Smooth muscle cell (in vitro differentiated cells): ENCODE results near the gene PTPN20. TPM values are rescaled to one million over a fixed set of nuclear protein-coding genes. Genes with fewer than 3 reads are reported as not detected.

Experiments
- DNase-seq: peaks from one replicate; lab custom pipeline; 2025; ENCODE audit not compliant: unreplicated experiment; lab: John Stamatoyannopoulos, UW
- H2AFZ ChIP-seq: fragments of 200-600 bp; sonication (generic); 2 replicates; pipeline ENCODE4 v1.6.0; 2016; ENCODE audit warnings: antibody characterized with exemption, low read depth, mild to moderate bottlenecking
- H3F3A ChIP-seq: fragments of 200-600 bp; sonication (generic); 2 replicates; pipeline ENCODE4 v1.6.0; 2017; ENCODE audit warnings: antibody characterized with exemption, low read depth
- H3K27ac ChIP-seq: fragments of 200-600 bp; sonication (generic); 2 replicates; pipeline ENCODE4 v1.5.1; 2016; ENCODE audit warnings: low read depth, mild to moderate bottlenecking
- H3K27me3 ChIP-seq: fragments of 200-600 bp; sonication (generic); 2 replicates; pipeline ENCODE4 v1.6.1; 2016; ENCODE audit warnings: low read depth, mild to moderate bottlenecking
- H3K36me3 ChIP-seq: fragments of 200-600 bp; sonication (generic); 2 replicates; pipeline ENCODE4 v1.5.1; 2016; ENCODE audit warnings: low read depth
- H3K4me1 ChIP-seq: fragments of 200-600 bp; sonication (generic); 2 replicates; pipeline ENCODE4 v1.5.1; 2016; ENCODE audit warnings: low read depth
- H3K4me2 ChIP-seq: fragments of 200-600 bp; sonication (generic); 2 replicates; pipeline ENCODE4 v1.6.0; 2016; ENCODE audit warnings: mild to moderate bottlenecking
- H3K4me3 ChIP-seq: fragments of 200-600 bp; sonication (generic); 2 replicates; pipeline ENCODE4 v1.5.1; 2016; ENCODE audit warnings: mild to moderate bottlenecking
- H3K79me2 ChIP-seq: fragments of 200-600 bp; sonication (generic); 2 replicates; pipeline ENCODE4 v1.6.0; 2016; ENCODE audit warnings: low read depth, mild to moderate bottlenecking
- H3K9ac ChIP-seq: fragments of 200-600 bp; sonication (generic); 2 replicates; pipeline ENCODE4 v1.6.0; 2016; ENCODE audit warnings: low read depth
- H3K9me3 ChIP-seq: fragments of 200-600 bp; sonication (generic); replicated peaks from 2 replicates; pipeline ENCODE4 v1.5.1; 2016; ENCODE audit warnings: low read depth
- H4K20me1 ChIP-seq: fragments of 200-600 bp; sonication (generic); 2 replicates; pipeline ENCODE4 v1.6.0; 2016; ENCODE audit warnings: low read depth
- WGBS: methylation state at CpG from one replicate; pipeline ENCODE4 v1.1.7; 2016; ENCODE audit warnings: low lambda C conversion rate; 5-methylcytosine and 5-hydroxymethylcytosine counted together
- polyA plus RNA-seq: library from polyadenylated mRNA; unstranded; fragments of >200 nt; fragmentation: Nextera tagmentation; extraction: Ambion mirVana; gene quantifications from 2 replicates; pipeline ENCODE4 v1.2.1, GENCODE V29; 2016
- total RNA-seq: library from RNA; depleted of rRNA; stranded (reverse); fragments of >200 nt; gene quantifications from 2 replicates; pipeline ENCODE4 v1.2.3, GENCODE V29; 2014
- TF ChIP-seq, protein P1 (sequence below): fragments of 200-600 bp; sonication (generic); IDR thresholded peaks from 2 replicates; pipeline ENCODE4 v1.5.1; 2017; ENCODE audit warnings: borderline replicate concordance, mild to moderate bottlenecking, antibody characterized with exemption; ENCODE audit not compliant: insufficient read depth, poor library complexity, severe bottlenecking

The PTPN20 gene
- total and polyA plus RNA-seq, 2 experiments from 2014 or later, result not detected

DNA sequence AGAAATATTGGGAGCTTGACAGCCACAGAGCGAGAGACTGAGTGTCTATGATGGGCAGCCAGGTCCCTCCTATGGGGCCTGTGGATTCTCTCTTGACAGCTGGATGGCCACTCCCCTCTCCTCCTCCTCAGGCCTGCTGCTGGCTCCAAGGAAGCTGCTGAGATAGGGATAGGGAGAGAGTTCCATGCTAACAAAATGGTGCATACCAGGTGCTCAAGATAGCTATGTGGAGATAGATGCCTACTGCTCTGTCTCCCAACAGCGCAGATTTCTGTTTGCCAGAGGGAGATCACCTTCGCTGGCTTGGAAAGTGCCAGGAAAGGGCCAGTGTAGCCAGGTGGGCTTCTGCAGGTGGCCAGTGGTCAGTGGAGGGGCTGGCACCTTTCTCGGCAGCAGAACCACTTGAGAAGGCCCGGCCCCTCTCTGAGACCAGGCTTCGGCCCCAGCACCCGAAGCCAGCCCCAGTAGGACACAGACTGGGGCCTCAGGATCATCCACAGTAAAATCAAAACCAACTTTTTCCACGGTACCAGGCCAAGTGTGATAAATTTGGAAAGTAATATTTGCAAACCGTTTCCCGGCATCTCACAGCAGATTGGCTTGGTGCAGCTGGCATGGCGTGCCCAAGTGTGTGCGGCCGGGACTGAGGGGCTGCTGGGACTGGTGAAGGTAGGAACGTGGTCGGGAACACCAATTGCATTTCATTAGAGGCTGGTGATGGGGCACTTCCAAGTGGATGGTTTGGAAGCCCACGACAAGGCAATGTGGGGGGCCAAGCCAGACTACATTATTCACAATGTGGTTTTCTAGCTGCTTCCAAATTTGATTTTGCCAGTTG lies 139.6 kb downstream of the PTPN20 start:
- H3K79me2 ChIP-seq, result no peaks in the 10 kb centered on the region
- TF ChIP-seq, protein P1, sequence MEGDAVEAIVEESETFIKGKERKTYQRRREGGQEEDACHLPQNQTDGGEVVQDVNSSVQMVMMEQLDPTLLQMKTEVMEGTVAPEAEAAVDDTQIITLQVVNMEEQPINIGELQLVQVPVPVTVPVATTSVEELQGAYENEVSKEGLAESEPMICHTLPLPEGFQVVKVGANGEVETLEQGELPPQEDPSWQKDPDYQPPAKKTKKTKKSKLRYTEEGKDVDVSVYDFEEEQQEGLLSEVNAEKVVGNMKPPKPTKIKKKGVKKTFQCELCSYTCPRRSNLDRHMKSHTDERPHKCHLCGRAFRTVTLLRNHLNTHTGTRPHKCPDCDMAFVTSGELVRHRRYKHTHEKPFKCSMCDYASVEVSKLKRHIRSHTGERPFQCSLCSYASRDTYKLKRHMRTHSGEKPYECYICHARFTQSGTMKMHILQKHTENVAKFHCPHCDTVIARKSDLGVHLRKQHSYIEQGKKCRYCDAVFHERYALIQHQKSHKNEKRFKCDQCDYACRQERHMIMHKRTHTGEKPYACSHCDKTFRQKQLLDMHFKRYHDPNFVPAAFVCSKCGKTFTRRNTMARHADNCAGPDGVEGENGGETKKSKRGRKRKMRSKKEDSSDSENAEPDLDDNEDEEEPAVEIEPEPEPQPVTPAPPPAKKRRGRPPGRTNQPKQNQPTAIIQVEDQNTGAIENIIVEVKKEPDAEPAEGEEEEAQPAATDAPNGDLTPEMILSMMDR, result no peak
- no peak overlapping the region for H3K27ac ChIP-seq
- H2AFZ ChIP-seq, result no peak overlapping the region
- H4K20me1 ChIP-seq, result no peaks in the 10 kb centered on the region
- H3K36me3 ChIP-seq, result no peaks in the 10 kb centered on the region
- H3K27me3 ChIP-seq, result no peaks in the 10 kb centered on the region
- WGBS, result 92% methylated on average over 16 of the region's 16 CpGs
- H3K9ac ChIP-seq, result no peak overlapping the region
- no peak for DNase-seq
- no peaks in the 10 kb centered on the region for H3K4me1 ChIP-seq
- H3K4me3 ChIP-seq, result no peak overlapping the region
- H3K9me3 ChIP-seq, result no peaks in the 10 kb centered on the region
- H3F3A ChIP-seq, result no peaks in the 10 kb centered on the region
- no peak overlapping the region for H3K4me2 ChIP-seq

DNA sequence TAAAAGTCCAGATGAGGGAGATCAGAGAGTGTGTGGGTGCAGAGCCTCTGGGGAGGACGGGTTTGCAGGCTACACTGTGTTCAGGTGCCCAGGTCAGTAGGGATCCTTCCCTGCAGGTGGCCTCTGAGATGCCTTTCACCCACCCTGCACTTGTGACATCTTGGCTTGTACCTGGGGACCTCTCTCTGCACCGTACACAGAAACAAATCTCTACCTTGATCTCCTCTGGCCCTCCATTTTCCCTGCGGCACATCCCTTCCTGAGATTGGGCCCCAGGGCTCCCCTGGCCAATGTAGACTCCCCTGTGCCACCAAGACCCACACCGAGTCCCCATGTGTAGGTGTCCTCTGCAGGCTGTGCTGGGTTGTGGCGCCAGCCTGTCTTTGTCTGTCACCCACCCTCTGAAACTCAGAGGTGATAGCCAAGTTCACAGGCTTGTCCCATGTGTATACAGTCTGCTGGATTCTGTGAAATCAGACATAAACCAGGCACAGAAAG lies 140.6 kb downstream of the PTPN20 start:
- TF ChIP-seq, protein P1, result no peak
- Histone ChIP-seq H3K4me2 (no peak overlapping the region), H3K9me3 (no peaks in the 10 kb centered on the region), H3K36me3 (no peaks in the 10 kb centered on the region), H3K27ac (no peak overlapping the region), H3F3A (no peaks in the 10 kb centered on the region), H3K4me1 (no peaks in the 10 kb centered on the region), H4K20me1 (no peaks in the 10 kb centered on the region), H3K79me2 (no peaks in the 10 kb centered on the region), H3K27me3 (no peaks in the 10 kb centered on the region), H2AFZ (no peak overlapping the region), H3K4me3 (no peak overlapping the region), H3K9ac (no peak overlapping the region)
- 95% methylated on average over 5 of the region's 5 CpGs for WGBS
- no peak for DNase-seq
